Heart left ventricle (tissue), 16 donors: Measurements from ENCODE around the gene CRIM1. TPM values are rescaled to one million over a fixed set of nuclear protein-coding genes. Genes with fewer than 3 reads are reported as not detected.

Experiments used
- ATAC-seq, 4 donors: fragments of 200-7000 bp; cut with Tn5 transposase; one replicate each; pipeline ENCODE4 v1.9.1; 2020 to 2022; ENCODE audit warnings: moderate library complexity in 4 of 4, mild to moderate bottlenecking in 3 of 4, moderate number of reproducible peaks in 1 of 4
- DNase-seq, 5 donors: peaks; one replicate each; pipeline ENCODE4 v3.0.0-alpha.2; 2020
- H3K27ac ChIP-seq, 12 donors: fragments of 200-600 bp; sonication (generic) in 4 of 12; one replicate each; pipeline versions ENCODE4 v1.5.0 to v1.8.0; 2016 to 2022; ENCODE audit warnings: mild to moderate bottlenecking in 2 of 12
- H3K27me3 ChIP-seq, 9 donors: fragments of 200-600 bp; sonication (generic) in 2 of 9; one replicate each; pipeline versions ENCODE4 v1.5.1 to v1.8.0; 2016 to 2022; ENCODE audit warnings: mild to moderate bottlenecking in 3 of 9
- H3K36me3 ChIP-seq, 9 donors: fragments of 200-600 bp; sonication (generic) in 2 of 9; one replicate each; pipeline versions ENCODE4 v1.5.0 to v1.8.0; 2018 to 2022; ENCODE audit warnings: mild to moderate bottlenecking in 2 of 9
- H3K4me1 ChIP-seq, 12 donors: fragments of 200-600 bp; sonication (generic) in 4 of 12; one replicate each; pipeline versions ENCODE4 v1.5.0 to v1.8.0; 2016 to 2022; ENCODE audit warnings: mild to moderate bottlenecking in 3 of 12
- H3K4me3 ChIP-seq, 12 donors: fragments of 200-600 bp; sonication (generic) in 4 of 12; one replicate each; pipeline versions ENCODE4 v1.5.0 to v1.8.0; 2017 to 2022; ENCODE audit warnings: mild to moderate bottlenecking in 9 of 12, moderate library complexity in 4 of 12
- H3K9me3 ChIP-seq, 12 donors: fragments of 200-600 bp; sonication (generic) in 4 of 12; one replicate each; pipeline versions ENCODE4 v1.5.0 to v1.8.0; 2016 to 2022; ENCODE audit warnings: mild to moderate bottlenecking in 1 of 12
- POLR2A ChIP-seq, 2 donors: fragments of 450-650 bp; IDR thresholded peaks; one replicate each; pipeline ENCODE4 v1.6.1; 2017; ENCODE audit warnings: antibody characterized with exemption in 2 of 2, mild to moderate bottlenecking in 2 of 2, moderate library complexity in 2 of 2
- WGBS, 4 donors: extraction: QIAGEN DNeasy Blood & Tissue Kit in 2 of 4; methylation state at CpG; one replicate each; pipeline versions ENCODE4 v1.1.5 to v1.1.7; 2013 to 2018; 5-methylcytosine and 5-hydroxymethylcytosine counted together
- intact Hi-C, 10 donors: fragments of 100-400 bp; cut with DNase I; formaldehyde crosslinking; loops; one replicate each; pipeline versions ENCODE4 v1.11.1 to v1.14.2; 2022
- polyA plus RNA-seq, 2 donors: library from polyadenylated mRNA; stranded (reverse); fragments of 200-250 nt; gene quantifications; one replicate each; pipeline ENCODE4 v1.2.3, GENCODE V29; 2013
- total RNA-seq, 9 donors: library from RNA; depleted of rRNA in 2 of 9; stranded (reverse); fragments of >200 nt in 2 of 9; fragmentation: NEBNext Ultra II Directional in 3 of 9; extraction: Animal tissue kit (Norgen Biotek cat#: 25700) in 3 of 9; gene quantifications; one replicate each; pipeline versions ENCODE4 v1.1.0 to v1.2.4, GENCODE V29; 2016 to 2023
- TF ChIP-seq, protein P1 (sequence below), 12 donors: fragments of 200-600 bp; sonication (generic) in 4 of 12; IDR thresholded peaks; one replicate each; pipeline versions ENCODE4 v1.5.0 to v1.8.0; 2018 to 2022; ENCODE audit warnings: antibody characterized with exemption in 12 of 12, mild to moderate bottlenecking in 5 of 12
- donor health status: ischemic (EF 13 %, LVEDD 7.1; RV severe dilation, severe dysfunction).
- donor health status: healthy with polysubstance abuse.
- donor health status: DM: no; HTN: yes; CAD: no.
- donor health status: DM: no; HTN: no; CAD: no.
- donor health status: ischemic (EF 25% LVEDD 6.9; RV normal size, moderate dysfunction).
- donor health status: ischemic (EF 25% LVEDD 5.7; RV mildly dilated, moderate dysfunction).
- donor health status: healthy.
- donor health status: DM: yes; HTN: yes; CAD: no.
- donor health status: ischemic (EF 35%, LVEDD 5.7; RV mildly dilated, moderate dysfunction).
- donor health status: nonischemic (EF 11% LVEDD 7.7; RV severe dilation, severe dysfunction).
- donor health status: DM: yes; HTN: yes; CAD: no.
- donor health status: PGD.
- donor health status: ischemic (EF 29% LVEDD 5.4; RV normal size, mild dysfunction).
- donor health status: nonischemic (EF 23%, LVEDD 6.1; RV moderate dilation, normal function).

Gene CRIM1
- total and polyA plus RNA-seq, 11 donors: 14.7 to 120 (median 81.8) TPM

GRCh38 chr2:36566887-36567286, 211.3 kb downstream of the CRIM1 start:
- no peak for TF ChIP-seq POLR2A (IDR thresholded peaks at IDR 0.05)
- TF ChIP-seq, protein P1, sequence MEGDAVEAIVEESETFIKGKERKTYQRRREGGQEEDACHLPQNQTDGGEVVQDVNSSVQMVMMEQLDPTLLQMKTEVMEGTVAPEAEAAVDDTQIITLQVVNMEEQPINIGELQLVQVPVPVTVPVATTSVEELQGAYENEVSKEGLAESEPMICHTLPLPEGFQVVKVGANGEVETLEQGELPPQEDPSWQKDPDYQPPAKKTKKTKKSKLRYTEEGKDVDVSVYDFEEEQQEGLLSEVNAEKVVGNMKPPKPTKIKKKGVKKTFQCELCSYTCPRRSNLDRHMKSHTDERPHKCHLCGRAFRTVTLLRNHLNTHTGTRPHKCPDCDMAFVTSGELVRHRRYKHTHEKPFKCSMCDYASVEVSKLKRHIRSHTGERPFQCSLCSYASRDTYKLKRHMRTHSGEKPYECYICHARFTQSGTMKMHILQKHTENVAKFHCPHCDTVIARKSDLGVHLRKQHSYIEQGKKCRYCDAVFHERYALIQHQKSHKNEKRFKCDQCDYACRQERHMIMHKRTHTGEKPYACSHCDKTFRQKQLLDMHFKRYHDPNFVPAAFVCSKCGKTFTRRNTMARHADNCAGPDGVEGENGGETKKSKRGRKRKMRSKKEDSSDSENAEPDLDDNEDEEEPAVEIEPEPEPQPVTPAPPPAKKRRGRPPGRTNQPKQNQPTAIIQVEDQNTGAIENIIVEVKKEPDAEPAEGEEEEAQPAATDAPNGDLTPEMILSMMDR (IDR thresholded peaks at IDR 0.05): no peak
- WGBS, 4 donors: 94 to 96% (median 95%) methylated on average over 4 of the region's 4 CpGs

GRCh38 chr2:36567711-36568408, 212.3 kb downstream of the CRIM1 start:
- peak overlapping the region in 1 of 12 donors; percentile 3 for H3K27ac ChIP-seq
- no peaks in the 10 kb centered on the region for H3K9me3 ChIP-seq
- H3K4me1 ChIP-seq: peaks cover 0 to 22% (median 5%) of the 10 kb centered on the region in 12 donors
- intact Hi-C loops: no loop called here
- H3K27me3 ChIP-seq: no peaks in the 10 kb centered on the region
- H3K4me3 ChIP-seq: no peak overlapping the region
- DNase-seq (no peak), ATAC-seq (no peak)
- WGBS, 4 donors: 92 to 96% (median 95%) methylated on average over 6 of the region's 6 CpGs
- no peak for TF ChIP-seq POLR2A (IDR thresholded peaks at IDR 0.05)
- TF ChIP-seq, protein P1 (IDR thresholded peaks at IDR 0.05): no peak
- H3K36me3 ChIP-seq: peaks cover 0 to 41% (median 13%) of the 10 kb centered on the region in 9 donors

More at GRCh38 chr2:36566887-36567286, 211.3 kb downstream of the CRIM1 start:
- ATAC-seq: no peak
- Histone ChIP-seq H3K4me1 (peaks cover 0 to 32% (median 8%) of the 10 kb centered on the region in 12 donors), H3K27me3 (no peaks in the 10 kb centered on the region), H3K4me3 (no peak overlapping the region), H3K36me3 (peaks cover 0 to 31% (median 10%) of the 10 kb centered on the region in 9 donors), H3K27ac (no peak overlapping the region), H3K9me3 (no peaks in the 10 kb centered on the region)
- no peak for DNase-seq
- intact Hi-C loops: no loop called here

GRCh38 chr2:36568516-36569246, 213.1 kb downstream of the CRIM1 start:
- TF ChIP-seq POLR2A (IDR thresholded peaks at IDR 0.05): no peak
- TF ChIP-seq, protein P1 (IDR thresholded peaks at IDR 0.05): no peak
- Histone ChIP-seq H3K27ac (peak overlapping the region in 2 of 12 donors; percentile 13 to 18), H3K36me3 (peaks cover 0 to 49% (median 22%) of the 10 kb centered on the region in 9 donors), H3K9me3 (no peaks in the 10 kb centered on the region), H3K27me3 (no peaks in the 10 kb centered on the region), H3K4me3 (no peak overlapping the region), H3K4me1 (peaks cover 0 to 14% (median 1%) of the 10 kb centered on the region in 12 donors)
- WGBS, 4 donors: 69 to 82% (median 80%) methylated on average over 6 of the region's 6 CpGs
- intact Hi-C loops: no loop called here
- ATAC-seq (no peak), DNase-seq (no peak)

DNA sequence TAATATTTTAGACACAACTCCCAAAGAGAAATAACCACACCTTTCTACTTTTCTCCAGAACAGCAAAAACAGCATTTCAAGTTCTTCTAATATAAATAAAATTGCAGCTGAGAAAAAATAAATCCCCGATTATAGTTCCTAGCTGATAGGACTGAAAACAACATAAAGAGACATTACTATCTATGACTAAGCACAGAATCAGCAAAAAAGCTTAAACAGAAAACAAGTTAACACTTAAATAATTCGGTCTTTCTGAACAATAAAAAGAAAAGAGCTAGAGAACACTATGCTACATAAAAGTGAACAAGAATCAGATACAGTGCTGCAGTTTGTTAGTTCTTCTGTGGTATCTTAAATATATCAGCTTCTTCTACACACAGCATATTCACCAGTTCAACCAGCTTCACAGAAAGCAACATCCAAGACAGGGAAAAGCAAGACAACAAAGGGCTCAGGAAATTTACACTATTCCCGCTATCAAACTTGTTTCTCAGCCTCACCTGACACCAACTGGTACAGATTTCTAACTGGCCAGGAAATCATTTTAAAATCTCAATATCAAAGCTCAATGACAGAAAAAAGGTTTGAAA, 213.8 kb downstream of the CRIM1 start:
- H3K27me3 ChIP-seq: no peaks in the 10 kb centered on the region

More for the DNA sequence above, 213.8 kb downstream of the CRIM1 start:
- Histone ChIP-seq H3K27ac (peak overlapping the region in 2 of 12 donors; percentile 18 to 19), H3K9me3 (no peaks in the 10 kb centered on the region), H3K4me1 (peaks cover 0 to 8% (median 0%) of the 10 kb centered on the region in 12 donors), H3K36me3 (peaks cover 0 to 56% (median 28%) of the 10 kb centered on the region in 9 donors), H3K4me3 (no peak overlapping the region)
- TF ChIP-seq POLR2A (IDR thresholded peaks at IDR 0.05): no peak
- TF ChIP-seq, protein P1 (IDR thresholded peaks at IDR 0.05): no peak
- DNase-seq (no peak), ATAC-seq (no peak)
- intact Hi-C loops: no loop called here
- 87 to 91% (median 87%) methylated on average over 3 of the region's 3 CpGs for WGBS, 4 donors
